Upper lobe of left lung (tissue), 6 donors: Measurements from ENCODE around the gene MAN2A2. TPM values are rescaled to one million over a fixed set of nuclear protein-coding genes. Genes with fewer than 3 reads are reported as not detected.

Experiments
- ATAC-seq, 2 donors: fragments of 200-7000 bp; cut with Tn5 transposase; one replicate each; pipeline ENCODE4 v1.9.1; 2022; ENCODE audit warnings: mild to moderate bottlenecking in 2 of 2, moderate library complexity in 2 of 2; ENCODE audit not compliant: low FRiP score in 2 of 2
- DNase-seq, 2 donors: peaks; one replicate each; pipeline ENCODE4 v3.0.0-alpha.2; 2019 to 2020
- H3K27ac ChIP-seq, 4 donors: fragments of 200-600 bp; sonication (generic); one replicate each; pipeline ENCODE4 v1.5.1; 2016 to 2019
- H3K27me3 ChIP-seq, 4 donors: fragments of 200-600 bp; sonication (generic); one replicate each; pipeline ENCODE4 v1.5.1; 2017 to 2019
- H3K36me3 ChIP-seq, 4 donors: fragments of 200-600 bp; sonication (generic); one replicate each; pipeline ENCODE4 v1.5.1; 2016 to 2019
- H3K4me1 ChIP-seq, 4 donors: fragments of 200-600 bp; sonication (generic); one replicate each; pipeline ENCODE4 v1.5.1; 2018 to 2019
- H3K4me3 ChIP-seq, 4 donors: fragments of 200-600 bp; sonication (generic); one replicate each; pipeline ENCODE4 v1.5.1; 2017 to 2019; ENCODE audit warnings: mild to moderate bottlenecking in 2 of 4, moderate library complexity in 1 of 4
- H3K9me3 ChIP-seq, 4 donors: fragments of 200-600 bp; sonication (generic); one replicate each; pipeline ENCODE4 v1.5.1; 2018 to 2019
- CTCF ChIP-seq, 6 experiments: fragments of 450-650 bp in 4 of 6; fragments of 200-600 bp in 2 of 6; sonication (generic) in 2 of 6; IDR thresholded peaks; one replicate each; pipeline ENCODE4 v1.5.1; 2016 to 2019; ENCODE audit warnings: antibody characterized with exemption in 6 of 6
- EP300 ChIP-seq, 4 donors: sonication (generic); formaldehyde crosslinking; IDR thresholded peaks; one replicate each; pipeline ENCODE4 v1.5.1; 2017; ENCODE audit warnings: antibody characterized with exemption in 4 of 4, control low read depth in 2 of 4
- POLR2A ChIP-seq, 4 donors: fragments of 450-650 bp; IDR thresholded peaks; one replicate each; pipeline ENCODE4 v1.5.1; 2016 to 2017; ENCODE audit warnings: antibody characterized with exemption in 4 of 4, mild to moderate bottlenecking in 2 of 4
- POLR2AphosphoS5 ChIP-seq, 2 donors: sonication (generic); formaldehyde crosslinking; IDR thresholded peaks; one replicate each; pipeline ENCODE4 v1.5.1; 2017; ENCODE audit warnings: antibody characterized with exemption in 2 of 2
- WGBS, 2 donors: methylation state at CpG; one replicate each; pipeline ENCODE4 v1.1.5; 2017 to 2018; 5-methylcytosine and 5-hydroxymethylcytosine counted together
- total RNA-seq, 6 donors: library from RNA; depleted of rRNA in 4 of 6; stranded (reverse); fragments of >200 nt in 4 of 6; gene quantifications; one replicate each; pipeline versions ENCODE4 v1.1.0 to v1.2.1, GENCODE V29; 2016 to 2021
- donor health status: DM: no; HTN: no; CAD: no; lungs with moderate emphysema.
- donor health status: DM: no; HTN: yes; CAD: no; lungs with severe emphysema.

Gene MAN2A2
- total RNA-seq, 6 donors from 2014 or later: 36.8 to 219 (median 90.1) TPM

GRCh38 chr15:90862964-90863778 lies 39.9 kb upstream of the MAN2A2 start:
- ATAC-seq (peak; percentile 72 to 81), DNase-seq (peak in 1 of 2 donors; percentile 88)
- TF ChIP-seq CTCF (IDR thresholded peaks at IDR 0.05) (no peak), POLR2A (IDR thresholded peaks at IDR 0.05) (peak in 1 of 4 donors; percentile 51), EP300 (IDR thresholded peaks at IDR 0.05) (no peak), POLR2AphosphoS5 (IDR thresholded peaks at IDR 0.05) (peak in 1 of 2 donors; percentile 36)
- Histone ChIP-seq H3K36me3 (no peaks in the 10 kb centered on the region), H3K27me3 (no peaks in the 10 kb centered on the region), H3K27ac (peak overlapping the region; percentile 64 to 76 (median 75)), H3K4me3 (no peak overlapping the region), H3K4me1 (peaks cover 13 to 49% (median 37%) of the 10 kb centered on the region in 4 donors), H3K9me3 (no peaks in the 10 kb centered on the region)
- 42 to 55% methylated on average over 4 to 5 of the region's 5 CpGs for WGBS, 2 donors

- peaks cover 21 to 57% (median 45%) of the 10 kb centered on the region in 4 donors for H3K4me1 ChIP-seq
- H3K27ac ChIP-seq: peak overlapping the region; percentile 35 to 76 (median 75)
- DNase-seq (no peak), ATAC-seq (no peak)
- H3K9me3 ChIP-seq: no peaks in the 10 kb centered on the region
- no peak for TF ChIP-seq EP300 (IDR thresholded peaks at IDR 0.05)
- H3K36me3 ChIP-seq: no peaks in the 10 kb centered on the region
- H3K4me3 ChIP-seq: no peak overlapping the region
- WGBS, 2 donors: 93 to 94% methylated on average over 4 of the region's 4 CpGs
- H3K27me3 ChIP-seq: no peaks in the 10 kb centered on the region
These were observed 39.1 kb upstream of the MAN2A2 start for GRCh38 chr15:90863987-90864386.

GRCh38 chr15:90864507-90864906 lies 38.6 kb upstream of the MAN2A2 start:
- 98% methylated on average over 5 to 10 of the region's 10 CpGs for WGBS, 2 donors
- ATAC-seq (no peak), DNase-seq (no peak)
- H3K27ac ChIP-seq: peak overlapping the region in 1 of 4 donors; percentile 76
- no peaks in the 10 kb centered on the region for H3K27me3 ChIP-seq
- H3K4me1 ChIP-seq: peaks cover 23 to 58% (median 47%) of the 10 kb centered on the region in 4 donors
- H3K36me3 ChIP-seq: no peaks in the 10 kb centered on the region
- H3K9me3 ChIP-seq: no peaks in the 10 kb centered on the region
- H3K4me3 ChIP-seq: no peak overlapping the region
- TF ChIP-seq POLR2A (IDR thresholded peaks at IDR 0.05): no peak
- no peak for TF ChIP-seq POLR2AphosphoS5 (IDR thresholded peaks at IDR 0.05)
- TF ChIP-seq EP300 (IDR thresholded peaks at IDR 0.05): no peak
- no peak for TF ChIP-seq CTCF (IDR thresholded peaks at IDR 0.05)

GRCh38 chr15:90865702-90866101 lies 37.4 kb upstream of the MAN2A2 start:
- DNase-seq (no peak), ATAC-seq (no peak)
- WGBS, 2 donors: 89 to 90% methylated on average over 4 of the region's 4 CpGs
- peaks cover 27 to 62% (median 52%) of the 10 kb centered on the region in 4 donors for H3K4me1 ChIP-seq
- H3K27ac ChIP-seq: no peak overlapping the region
- H3K36me3 ChIP-seq: no peaks in the 10 kb centered on the region
- no peak overlapping the region for H3K4me3 ChIP-seq
- no peaks in the 10 kb centered on the region for H3K9me3 ChIP-seq
- TF ChIP-seq EP300 (IDR thresholded peaks at IDR 0.05): no peak
- TF ChIP-seq POLR2AphosphoS5 (IDR thresholded peaks at IDR 0.05): no peak
- no peak for TF ChIP-seq CTCF (IDR thresholded peaks at IDR 0.05)
- TF ChIP-seq POLR2A (IDR thresholded peaks at IDR 0.05): no peak
- no peaks in the 10 kb centered on the region for H3K27me3 ChIP-seq

GRCh38 chr15:90866161-90866715 lies 36.9 kb upstream of the MAN2A2 start:
- ATAC-seq: no peak
- H3K36me3 ChIP-seq: no peaks in the 10 kb centered on the region
- H3K27ac ChIP-seq: peak overlapping the region; percentile 12 to 19 (median 13)
- TF ChIP-seq POLR2A (IDR thresholded peaks at IDR 0.05) (no peak), POLR2AphosphoS5 (IDR thresholded peaks at IDR 0.05) (peak in 1 of 2 donors; percentile 32), EP300 (IDR thresholded peaks at IDR 0.05) (no peak), CTCF (IDR thresholded peaks at IDR 0.05) (no peak)
- peak in 1 of 2 donors; percentile 83 for DNase-seq
- no peaks in the 10 kb centered on the region for H3K9me3 ChIP-seq
- H3K27me3 ChIP-seq: no peaks in the 10 kb centered on the region
- no peak overlapping the region for H3K4me3 ChIP-seq
- WGBS, 2 donors: 55 to 59% methylated on average over 16 of the region's 16 CpGs
- H3K4me1 ChIP-seq: peaks cover 28 to 67% (median 53%) of the 10 kb centered on the region in 4 donors
